ENCODE measurements around the gene TRIM8. TPM values are rescaled to one million over a fixed set of nuclear protein-coding genes. Genes with fewer than 3 reads are reported as not detected.

The TRIM8 gene
- total RNA-seq, 3 donors from 2014 or later (not counting 1 experiment from before 2014, with no cell fraction given) = 81.9 to 87.8 (median 86.2) TPM

GRCh38 chr10:102649797-102650654 lies 5.7 kb downstream of the TRIM8 start:
- H3K9me3 ChIP-seq (ENCODE audit: control insufficient read depth, insufficient read depth, low read length) = no peaks in the 10 kb centered on the region
- no peak for ATAC-seq
- Mint-ChIP-seq H3K4me3 (peak overlapping the region; percentile 99), H3K27ac (peak overlapping the region; percentile 99), H3K27me3 (ENCODE audit: low read depth in 2 of 2) (no peaks in the 10 kb centered on the region), H3K36me3 (no peaks in the 10 kb centered on the region), H3K4me1 (peaks cover 95 to 100% of the 10 kb centered on the region in 2 donors), H3K9me3 (no peaks in the 10 kb centered on the region)
- no peak overlapping the region for H3K4me3 ChIP-seq (ENCODE audit: low read length)
- no peak for TF ChIP-seq CTCF (IDR thresholded peaks at IDR 0.05)
- no peaks in the 10 kb centered on the region for H3K27me3 ChIP-seq (ENCODE audit: control insufficient read depth, insufficient read depth, low read length)
- DNase-seq = no peak
- WGBS (ENCODE audit: insufficient coverage) = 85% methylated on average over 11 of the region's 12 CpGs
- peaks cover 13% of the 10 kb centered on the region for H3K36me3 ChIP-seq (ENCODE audit: control insufficient read depth, insufficient read depth, low read length)
- intact Hi-C loops (cut with micrococcal nuclease) = loop anchor here (5.0 to 10.0 kb wide), 4 partner anchors 255 to 715 kb away; partner anchors contain the start of genes CNNM2, GBF1, NFKB2 and PITX3
- peak overlapping the region; percentile 48 for H3K27ac ChIP-seq (ENCODE audit: low read length)
- H3K4me1 ChIP-seq (ENCODE audit: control insufficient read depth, insufficient read depth, low read length) = peaks cover 96% of the 10 kb centered on the region

- H3K36me3 Mint-ChIP-seq = no peaks in the 10 kb centered on the region
- 61% methylated on average over 11 of the region's 11 CpGs for WGBS (ENCODE audit: insufficient coverage)
These were observed 6.6 kb downstream of the TRIM8 start for GRCh38 chr10:102650655-102651454.

GRCh38 chr10:102651455-102652169 lies 7.3 kb downstream of the TRIM8 start:
- Histone ChIP-seq H3K27ac (ENCODE audit: low read length) (peak overlapping the region; percentile 73), H3K9me3 (ENCODE audit: control insufficient read depth, insufficient read depth, low read length) (no peaks in the 10 kb centered on the region), H3K4me1 (ENCODE audit: control insufficient read depth, insufficient read depth, low read length) (peaks cover 86% of the 10 kb centered on the region), H3K36me3 (ENCODE audit: control insufficient read depth, insufficient read depth, low read length) (peaks cover 28% of the 10 kb centered on the region), H3K27me3 (ENCODE audit: control insufficient read depth, insufficient read depth, low read length) (no peaks in the 10 kb centered on the region), H3K4me3 (ENCODE audit: low read length) (no peak overlapping the region)
- Mint-ChIP-seq H3K36me3 (no peaks in the 10 kb centered on the region), H3K9me3 (no peaks in the 10 kb centered on the region), H3K27me3 (ENCODE audit: low read depth in 2 of 2) (no peaks in the 10 kb centered on the region), H3K4me1 (peaks cover 80 to 85% of the 10 kb centered on the region in 2 donors), H3K4me3 (peak overlapping the region; percentile 81), H3K27ac (peak overlapping the region; percentile 99)
- WGBS (ENCODE audit: insufficient coverage) = 62% methylated on average over 11 of the region's 11 CpGs
- ATAC-seq (peak in 1 of 3 donors; percentile 5), DNase-seq (no peak)
- intact Hi-C loops (cut with micrococcal nuclease) = no loop called here
- TF ChIP-seq CTCF (IDR thresholded peaks at IDR 0.05) = no peak

More at GRCh38 chr10:102650655-102651454, 6.6 kb downstream of the TRIM8 start:
- Histone ChIP-seq H3K9me3 (ENCODE audit: control insufficient read depth, insufficient read depth, low read length) (no peaks in the 10 kb centered on the region), H3K27me3 (ENCODE audit: control insufficient read depth, insufficient read depth, low read length) (no peaks in the 10 kb centered on the region), H3K4me1 (ENCODE audit: control insufficient read depth, insufficient read depth, low read length) (peaks cover 94% of the 10 kb centered on the region), H3K36me3 (ENCODE audit: control insufficient read depth, insufficient read depth, low read length) (peaks cover 21% of the 10 kb centered on the region), H3K27ac (ENCODE audit: low read length) (peak overlapping the region; percentile 73), H3K4me3 (ENCODE audit: low read length) (no peak overlapping the region)
- Mint-ChIP-seq H3K4me3 (peak overlapping the region; percentile 81), H3K27ac (peak overlapping the region; percentile 99), H3K27me3 (ENCODE audit: low read depth in 2 of 2) (no peaks in the 10 kb centered on the region), H3K4me1 (peaks cover 88 to 92% of the 10 kb centered on the region in 2 donors), H3K9me3 (no peaks in the 10 kb centered on the region)
- intact Hi-C loops (cut with micrococcal nuclease) = no loop called here
- DNase-seq (no peak), ATAC-seq (no peak)
- TF ChIP-seq CTCF (IDR thresholded peaks at IDR 0.05) = no peak

All from natural killer cell (primary cell).